ENCODE measurements around the gene TMEM44.
"Not testable (repeated sequence)": the region's sequence is repeated elsewhere in the genome, so short reads cannot be mapped to it uniquely, and the experiment has no call there.

TMEM44 gene

DNA sequence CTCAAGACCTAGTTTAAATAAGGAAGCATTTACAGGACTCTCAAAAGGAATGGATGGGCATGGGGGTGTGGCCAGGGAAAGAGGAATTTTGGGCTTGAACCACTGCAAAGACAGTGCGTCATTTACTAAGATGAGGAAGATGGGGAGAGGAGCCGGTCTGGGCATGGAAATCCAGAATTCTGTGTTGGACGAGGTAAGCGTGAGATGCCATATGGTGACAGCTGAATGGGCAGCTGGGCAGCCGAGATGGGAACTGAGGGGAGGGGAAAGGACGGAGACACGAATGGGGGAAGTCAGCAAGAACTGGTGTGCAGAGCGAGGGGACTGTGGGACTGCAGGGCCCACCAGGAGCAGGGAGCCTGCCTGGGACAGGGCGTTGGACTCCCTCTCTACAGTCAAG, 24.2 kb downstream of the TMEM44 start:
- DNase-seq, result no peak

DNA sequence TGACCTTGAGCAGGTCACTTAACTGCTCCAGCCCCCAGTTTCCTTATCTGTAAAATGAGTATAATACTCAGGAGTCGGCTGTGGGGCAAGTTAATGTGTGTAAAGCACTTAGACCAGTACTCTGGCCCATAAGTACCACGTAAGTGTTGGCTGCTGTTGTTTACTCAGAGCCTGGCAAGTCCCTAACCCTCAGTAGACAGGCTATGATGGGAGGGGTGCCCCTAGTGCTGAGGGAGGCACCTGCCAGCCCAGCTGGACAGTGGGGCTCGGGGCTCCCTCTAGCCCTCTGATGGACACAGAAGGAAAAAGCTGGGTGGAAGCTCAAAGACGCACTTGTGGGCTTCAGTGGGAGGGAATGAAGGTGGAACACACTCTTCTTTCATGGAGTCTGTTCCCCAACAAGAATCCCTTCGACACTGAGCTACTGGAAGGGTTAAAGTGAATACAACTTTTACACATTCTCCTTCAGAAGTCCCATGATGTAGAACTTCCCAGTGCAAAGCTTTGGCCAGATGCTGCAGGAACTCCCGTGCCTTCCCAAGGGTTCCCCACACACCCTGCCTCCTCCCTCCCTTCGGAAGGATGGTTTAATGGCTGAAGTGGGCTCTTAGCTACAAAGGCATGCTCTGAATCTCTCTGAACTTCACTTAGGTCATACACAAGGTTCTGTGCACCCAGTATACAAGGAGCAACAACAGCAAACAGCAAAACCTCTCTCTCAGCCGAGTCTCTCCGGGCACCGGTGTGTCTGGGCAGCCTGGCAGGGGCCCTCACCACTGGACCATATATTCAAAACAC, 25.4 kb downstream of the TMEM44 start:
- DNase-seq, result peak; percentile 6

DNA sequence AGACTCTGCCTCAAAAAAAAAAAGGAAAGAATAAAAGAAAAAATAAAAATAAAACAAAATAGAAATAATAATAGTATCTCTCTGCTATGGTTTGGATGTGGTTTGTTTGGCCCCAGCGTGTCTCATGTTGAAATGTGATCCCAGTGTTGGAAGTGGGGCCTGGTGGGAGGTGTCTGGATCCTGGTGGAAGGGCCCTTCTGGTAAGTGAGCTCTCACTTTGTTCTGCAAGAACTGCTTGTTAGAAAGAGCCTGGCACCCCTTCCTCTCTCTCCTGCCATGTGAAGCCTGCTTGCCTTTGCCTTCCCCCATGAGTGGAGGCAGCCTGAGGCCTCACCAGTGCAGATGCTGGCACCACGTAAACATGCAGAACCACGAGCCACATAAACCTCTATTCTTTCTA, 26.3 kb downstream of the TMEM44 start:
- peak; percentile 27 for DNase-seq

DNA sequence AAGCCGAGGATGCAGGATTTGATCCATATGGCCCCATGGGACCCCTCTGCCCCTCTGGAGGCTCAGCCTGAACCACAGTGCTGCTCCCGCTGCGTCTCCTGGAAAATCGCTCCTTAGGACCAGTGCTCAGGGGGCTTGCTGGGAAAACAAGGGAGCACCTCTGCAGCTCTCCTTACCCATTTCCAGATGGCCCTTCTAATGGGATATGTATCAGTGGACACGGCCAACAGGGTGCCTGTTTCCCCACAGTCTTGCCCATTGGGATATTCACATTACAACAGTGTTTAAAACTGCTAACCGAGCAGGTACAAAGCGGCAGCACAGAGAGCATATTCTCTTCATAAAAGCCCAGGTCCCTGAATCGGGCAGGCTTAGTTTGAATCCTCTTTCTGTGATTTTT, 27.1 kb downstream of the TMEM44 start:
- peak; percentile 16 for DNase-seq

DNA sequence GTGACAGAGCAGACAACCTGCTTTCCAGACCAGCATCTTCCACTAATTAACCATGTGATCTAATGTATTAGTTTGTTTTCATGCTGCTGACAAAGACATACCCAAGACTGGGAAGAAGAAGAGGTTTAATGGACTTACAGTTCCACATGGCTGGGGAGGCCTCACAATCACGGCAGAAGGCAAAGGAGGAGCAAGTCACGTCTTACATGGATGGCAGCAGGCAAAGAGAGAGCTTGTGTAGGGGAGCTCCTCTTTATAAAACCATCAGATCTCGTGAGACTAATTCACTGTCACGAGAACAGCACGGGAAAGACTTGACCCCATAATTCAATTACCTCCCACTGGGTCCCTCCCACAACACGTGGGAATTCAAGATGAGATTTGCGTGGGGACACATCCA, 27.9 kb downstream of the TMEM44 start:
- DNase-seq, result not testable (repeated sequence)

DNA sequence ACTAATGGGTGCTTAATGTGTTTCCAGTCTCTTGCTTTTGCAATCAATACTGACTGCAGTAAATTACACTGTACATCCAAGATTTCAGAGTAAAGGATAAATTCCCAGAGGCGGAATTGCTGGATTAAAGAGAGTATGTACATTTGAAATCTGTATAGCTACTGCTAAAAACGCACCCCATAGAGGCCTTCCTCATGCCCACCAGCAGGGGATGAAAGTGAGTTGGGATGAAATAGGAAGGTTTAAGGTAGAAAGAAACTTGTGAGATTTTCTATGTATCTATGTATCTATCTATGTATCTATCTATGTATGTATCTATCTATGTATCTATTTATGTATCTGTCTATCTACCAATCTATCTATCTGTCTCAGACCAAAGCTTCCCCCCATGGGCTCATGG, 28.4 kb downstream of the TMEM44 start:
- no peak for DNase-seq

DNA sequence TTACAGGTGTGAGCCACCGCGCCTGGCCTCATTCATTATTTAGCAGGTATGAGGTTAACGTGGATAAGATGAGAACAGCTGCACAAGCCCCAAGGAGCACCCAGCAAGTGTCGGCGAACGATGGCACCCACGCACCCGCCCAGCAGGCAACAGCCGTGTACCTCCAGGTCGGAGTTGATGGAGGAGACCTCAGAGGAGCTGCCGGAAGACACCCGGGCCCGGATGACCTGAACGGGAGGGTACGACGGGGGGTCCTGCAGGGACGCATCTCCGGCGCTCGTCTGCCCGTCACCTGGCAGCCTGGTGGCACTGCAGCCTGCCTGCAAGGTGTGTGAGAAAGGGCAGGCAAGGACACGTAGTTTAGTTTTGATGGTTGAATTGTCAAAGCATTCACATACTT, 29.1 kb downstream of the TMEM44 start:
- no peak for DNase-seq

DNA sequence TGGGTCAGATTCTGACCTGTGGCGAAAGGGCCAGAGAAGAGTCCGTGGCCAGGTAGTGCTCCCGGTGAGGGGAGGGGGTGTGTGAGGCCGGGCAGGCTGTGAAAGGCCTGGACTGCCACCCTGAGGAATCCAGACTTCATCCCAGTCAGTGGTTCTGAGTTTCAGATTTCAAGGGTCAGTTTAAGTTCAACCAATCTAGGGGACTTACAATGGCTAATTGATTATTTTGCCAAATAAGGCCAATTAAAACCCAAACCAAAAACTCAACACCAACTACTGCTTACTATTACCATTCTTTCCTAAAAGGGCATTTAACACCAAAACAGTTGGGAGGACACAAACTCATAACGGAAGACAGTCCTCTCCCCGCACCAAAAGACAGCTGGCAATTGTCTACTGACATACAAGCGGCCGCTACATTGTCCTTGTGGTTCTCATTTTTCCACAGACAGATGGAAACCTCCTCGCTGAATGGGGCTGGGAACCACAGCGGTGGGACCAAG, 30.5 kb downstream of the TMEM44 start:
- no peak for DNase-seq

DNA sequence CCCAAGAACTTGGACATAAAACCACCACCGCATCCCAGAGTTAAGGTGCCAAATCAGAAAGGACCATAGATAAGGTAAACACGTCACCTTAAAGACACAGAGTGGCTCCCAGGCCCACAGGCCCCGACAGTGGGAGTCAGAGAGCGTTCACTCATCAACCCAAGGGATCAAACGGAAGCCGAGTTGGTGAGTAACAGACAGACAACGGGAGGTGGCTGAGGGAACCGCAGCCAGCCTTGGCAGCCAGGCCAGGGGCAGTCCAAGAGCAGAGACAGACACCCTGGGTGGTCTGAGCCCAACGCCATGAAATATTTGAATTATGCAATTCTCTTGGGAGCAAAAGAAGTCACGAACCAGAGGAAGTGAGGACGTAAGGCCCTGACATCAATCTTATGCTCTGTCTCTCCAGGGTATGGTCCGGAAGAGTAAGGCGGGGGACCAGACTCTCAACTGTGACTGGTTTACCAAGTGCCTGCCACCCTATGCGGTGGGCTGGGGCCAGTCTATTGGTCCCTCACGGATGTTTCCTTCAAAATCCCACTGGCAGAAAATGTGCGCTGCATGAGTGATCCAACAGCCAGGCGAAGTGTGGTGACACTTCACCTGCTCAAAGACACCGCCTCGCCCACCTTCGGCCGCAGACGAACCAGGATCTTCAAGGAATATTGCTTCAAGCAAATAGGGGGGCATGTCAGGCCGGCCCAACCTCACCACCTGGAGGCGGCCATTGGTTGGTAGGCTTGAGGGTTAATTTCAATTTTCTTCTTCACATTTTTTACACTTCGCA, 34.3 kb downstream of the TMEM44 start:
- peak; percentile 23 for DNase-seq

DNA sequence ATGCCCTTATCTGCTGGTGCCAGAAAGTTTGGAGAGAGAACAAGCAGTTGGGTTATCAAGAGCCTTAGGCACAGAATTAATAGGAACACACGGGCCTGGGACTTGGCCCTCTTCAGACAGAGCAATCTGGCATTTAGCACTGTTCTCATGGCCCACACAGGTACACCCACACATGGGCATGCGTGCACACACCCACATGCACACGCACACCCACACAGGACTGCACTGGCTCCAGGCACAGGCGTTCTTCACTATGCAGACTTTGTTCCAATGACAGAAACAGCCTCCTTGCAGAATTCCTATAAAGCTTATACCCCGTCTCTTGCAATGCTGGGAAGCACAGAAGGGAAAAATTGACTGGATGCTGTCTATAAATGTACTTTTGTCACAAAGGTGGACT, 36.3 kb downstream of the TMEM44 start:
- DNase-seq, result no peak

DNA sequence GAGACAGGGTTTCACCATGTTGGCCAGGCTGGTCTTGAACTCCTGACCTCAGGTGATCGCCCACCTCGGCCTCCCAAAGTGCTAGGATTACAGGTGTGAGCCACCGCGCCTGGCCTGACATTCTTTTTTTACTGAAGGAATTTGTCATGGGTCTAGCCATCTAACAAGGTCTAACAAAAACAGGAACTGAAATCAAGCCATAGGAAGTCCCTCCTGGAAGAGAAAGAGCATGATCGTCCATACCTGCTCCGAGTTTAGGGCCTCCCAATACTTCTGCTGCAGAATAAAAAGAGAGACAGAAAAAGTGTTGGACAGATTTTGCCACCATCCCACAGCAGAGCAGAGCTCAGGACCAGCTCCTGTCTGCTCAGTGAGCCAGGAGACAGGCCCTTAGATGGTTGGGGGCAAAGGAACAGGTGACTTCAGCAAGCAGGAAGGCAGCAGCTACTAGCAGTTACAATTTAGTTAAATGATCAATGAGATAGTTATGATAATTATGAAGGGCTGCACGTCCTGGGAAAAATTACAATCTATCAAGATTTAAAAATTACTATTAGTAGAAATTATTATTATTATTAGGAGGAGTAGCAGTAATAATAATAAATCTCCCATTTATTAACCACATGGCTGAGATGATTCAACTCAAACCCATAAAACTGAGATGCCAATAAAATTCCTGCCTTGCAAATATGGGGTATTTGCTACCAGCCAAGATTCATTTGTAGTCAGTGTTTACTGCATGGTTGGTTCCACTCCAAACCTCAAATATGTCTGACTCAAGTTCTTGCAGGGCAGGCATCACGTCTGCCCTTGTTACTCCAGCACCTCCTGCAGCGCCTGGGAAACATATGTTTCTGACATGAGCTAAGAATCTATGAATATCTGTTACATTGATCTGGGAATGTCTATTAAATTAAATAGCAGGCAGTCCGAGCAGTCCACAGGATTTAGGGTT, 40.1 kb downstream of the TMEM44 start:
- peak; percentile 39 for DNase-seq

DNA sequence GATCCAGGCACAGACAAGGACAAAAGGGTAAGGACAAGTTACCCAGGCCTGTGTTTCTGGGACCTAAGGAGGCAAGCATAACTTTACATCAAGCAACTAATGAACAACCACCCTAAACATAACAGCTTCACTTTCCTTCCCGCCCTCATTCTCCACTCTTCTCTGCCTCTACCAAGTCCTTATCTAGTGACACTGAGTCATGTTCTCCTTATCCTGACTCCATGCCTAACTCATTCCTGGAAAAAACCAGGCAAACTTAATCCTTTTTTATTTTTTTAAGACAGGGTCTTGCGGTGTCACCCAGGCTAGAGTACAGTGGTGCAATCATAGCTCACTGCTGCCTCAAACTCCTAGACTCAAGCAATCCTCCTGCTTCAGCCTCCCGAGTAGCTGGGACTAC, 44.5 kb downstream of the TMEM44 start:
- DNase-seq, result no peak

DNA sequence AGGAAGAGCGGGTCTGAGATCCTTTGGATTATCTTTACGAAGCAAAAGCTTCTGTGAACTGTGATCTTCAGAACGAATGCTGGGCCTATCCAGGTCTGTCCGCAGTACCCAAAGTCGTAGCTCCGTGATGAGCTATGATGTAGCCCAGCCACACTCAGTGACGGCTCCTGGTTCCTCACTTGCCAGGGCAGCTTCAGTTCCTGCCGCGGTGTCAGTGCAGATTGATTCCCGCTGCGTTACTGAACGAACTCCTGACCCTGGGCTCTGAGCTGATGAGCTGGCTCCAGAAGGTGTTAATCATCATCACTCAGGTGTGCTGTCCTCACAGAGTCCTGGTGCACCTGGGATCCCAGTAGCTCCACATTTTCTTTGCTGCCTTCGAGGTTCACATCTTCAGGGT, 45.0 kb downstream of the TMEM44 start:
- DNase-seq, result peak; percentile 14

DNA sequence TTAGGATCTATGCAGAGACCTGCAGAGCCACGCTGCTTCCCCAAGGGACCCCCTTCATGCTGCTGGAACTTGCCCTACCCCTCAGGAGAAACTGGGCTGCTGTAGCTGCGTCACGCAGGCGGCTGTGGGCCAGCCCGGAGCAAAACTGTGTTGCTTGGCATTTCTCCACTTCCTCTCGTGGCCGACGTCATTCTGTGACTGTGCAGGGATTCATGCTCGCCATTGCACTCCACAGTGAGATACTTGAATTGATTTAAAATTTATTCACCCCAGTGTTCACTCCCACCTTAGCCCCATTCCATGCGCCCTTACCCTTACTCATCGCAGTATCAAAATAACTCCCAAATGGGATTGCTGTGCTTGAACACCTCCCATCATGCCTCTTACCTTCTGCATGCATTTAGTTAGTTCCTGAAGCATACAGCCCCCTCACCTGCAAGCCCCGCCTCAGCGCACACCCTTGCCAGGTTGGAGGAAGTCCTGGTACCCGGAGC, 45.7 kb downstream of the TMEM44 start:
- DNase-seq, result no peak

DNA sequence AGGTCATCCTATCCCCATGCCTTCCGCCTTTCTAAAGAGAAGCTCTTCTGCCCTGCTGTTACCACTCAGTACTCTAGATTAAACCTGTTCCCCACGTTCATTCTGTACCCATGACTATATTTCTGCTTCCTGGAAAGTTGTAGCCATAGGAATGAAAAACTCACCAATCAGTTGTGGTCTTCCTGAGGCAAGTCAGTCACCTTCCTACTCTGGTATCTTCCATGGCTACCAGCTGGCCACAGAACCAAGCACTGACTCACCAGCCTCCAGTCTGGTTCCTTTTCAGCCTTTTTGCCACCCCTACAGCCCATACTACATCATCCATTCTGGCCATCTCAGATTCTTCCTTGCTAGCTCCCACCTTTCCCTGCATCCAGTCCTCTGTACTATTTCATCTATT, 46.4 kb downstream of the TMEM44 start:
- DNase-seq, result no peak

DNA sequence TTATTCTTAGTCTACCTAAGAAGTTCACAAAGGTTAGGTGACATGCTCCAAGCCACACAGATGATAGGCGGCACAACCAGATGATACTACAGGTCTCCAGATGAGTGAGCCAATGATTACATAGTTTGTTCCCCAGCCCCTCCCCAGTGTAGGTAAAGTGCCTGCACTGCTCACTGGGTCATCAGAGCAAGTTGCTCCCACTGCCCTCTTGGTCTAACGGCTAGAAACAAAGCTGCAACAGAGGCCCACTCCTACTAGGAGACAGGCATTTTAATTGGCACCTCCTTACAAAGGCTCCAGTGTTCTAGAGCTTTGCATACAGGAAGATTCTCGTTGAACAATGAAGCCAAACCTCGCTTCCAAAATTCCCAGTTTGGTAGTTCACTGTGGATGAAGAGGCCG, 47.3 kb downstream of the TMEM44 start:
- DNase-seq, result no peak

DNA sequence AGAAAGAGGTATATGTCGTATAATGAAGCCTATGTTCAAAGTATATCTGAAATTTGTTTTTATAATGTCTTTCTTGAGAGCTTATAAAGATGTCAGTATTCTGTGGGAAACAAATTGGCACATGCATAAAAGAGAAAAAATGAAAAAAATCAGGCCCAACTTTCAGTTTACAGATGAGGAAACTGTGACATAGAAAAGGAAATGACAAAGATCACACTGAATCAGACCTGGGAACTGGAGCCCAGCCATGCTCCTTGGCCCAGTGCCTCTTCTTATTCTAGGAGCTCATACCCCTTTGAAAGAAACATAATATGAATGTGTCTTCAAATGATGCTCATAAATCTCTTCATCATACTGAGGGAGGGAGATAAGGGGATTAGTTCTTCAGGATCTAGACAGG, 48.4 kb downstream of the TMEM44 start:
- DNase-seq, result no peak

DNA sequence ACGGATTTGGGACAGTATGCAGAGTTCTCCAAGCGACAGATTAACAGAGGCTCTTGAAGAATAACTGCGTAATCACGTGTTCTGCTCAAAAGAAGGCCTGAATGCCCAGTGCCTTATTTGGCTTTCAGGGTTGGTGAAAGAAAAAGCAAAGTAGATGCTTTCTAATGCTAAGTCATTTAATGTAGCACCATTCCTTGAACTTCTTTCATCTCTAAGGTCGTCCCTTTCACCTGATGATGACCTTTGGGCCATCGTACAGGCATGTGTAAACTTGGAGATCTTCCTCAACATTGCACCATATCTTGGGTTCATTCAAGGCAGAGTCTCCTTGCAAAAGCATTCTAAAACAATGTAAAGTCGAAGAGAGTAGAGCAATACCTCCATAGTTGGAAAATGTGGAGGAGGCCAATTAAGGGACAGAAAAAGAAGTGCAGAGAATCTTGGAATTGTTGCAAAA, 48.9 kb downstream of the TMEM44 start:
- DNase-seq, result no peak

DNA sequence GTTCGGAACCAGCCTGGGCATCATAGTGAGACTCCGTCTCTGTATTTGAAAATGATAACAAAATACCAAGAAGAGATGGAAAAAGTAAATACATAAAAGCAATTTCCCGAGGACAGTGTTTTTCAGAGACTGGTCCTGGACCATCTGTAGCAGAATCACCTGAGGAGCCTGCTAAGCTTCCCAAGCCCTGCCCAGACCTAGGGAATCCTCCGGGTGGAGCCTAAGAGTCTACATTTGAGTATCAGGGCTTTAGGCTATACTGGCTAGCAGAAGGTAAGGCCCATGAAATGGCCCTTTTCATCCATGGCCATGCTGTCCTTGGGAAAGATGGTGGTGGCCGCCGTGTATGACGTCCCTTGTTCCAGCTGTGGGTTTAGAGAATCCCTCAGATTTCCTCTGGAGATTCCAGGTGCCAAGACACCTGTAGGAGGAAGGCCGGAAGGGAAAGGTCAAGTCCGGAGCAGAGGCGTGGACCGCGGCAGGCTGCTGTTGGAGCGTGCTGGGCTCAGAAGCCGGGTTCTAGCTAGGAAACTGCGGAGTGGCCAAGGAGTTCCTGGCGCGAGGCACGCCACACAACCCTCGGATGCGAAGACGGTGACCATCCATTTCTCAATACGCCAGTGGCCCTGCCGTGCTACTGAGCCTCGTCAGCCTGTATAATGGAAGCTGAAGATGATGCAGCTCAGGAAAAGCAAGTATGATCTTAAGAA, 50.9 kb downstream of the TMEM44 start:
- DNase-seq, result no peak

DNA sequence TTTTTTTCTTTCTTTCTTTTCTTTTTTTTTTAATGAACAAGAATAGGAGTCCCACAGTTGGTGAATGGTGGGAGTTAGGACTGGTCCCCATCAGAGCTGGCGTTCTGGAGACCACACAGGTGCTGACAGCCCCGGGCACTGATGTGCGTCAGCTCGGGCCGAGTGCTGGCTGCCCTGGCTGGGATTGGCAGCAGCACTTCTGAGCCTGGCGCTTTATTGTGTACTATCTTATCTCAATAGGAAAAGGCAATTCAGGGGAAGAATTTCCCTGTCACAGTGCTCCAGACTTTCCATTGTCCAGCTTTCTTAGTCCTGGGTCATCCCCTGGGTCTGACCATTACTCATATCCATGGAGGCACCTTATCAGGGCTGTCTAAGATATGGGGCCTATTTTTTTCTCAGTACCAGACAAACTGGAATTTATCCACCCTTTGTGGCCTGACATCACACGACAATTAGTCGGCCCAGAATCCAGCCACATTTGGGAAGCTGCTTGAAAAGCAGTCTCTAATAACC, 54.1 kb downstream of the TMEM44 start:
- DNase-seq, result no peak

DNA sequence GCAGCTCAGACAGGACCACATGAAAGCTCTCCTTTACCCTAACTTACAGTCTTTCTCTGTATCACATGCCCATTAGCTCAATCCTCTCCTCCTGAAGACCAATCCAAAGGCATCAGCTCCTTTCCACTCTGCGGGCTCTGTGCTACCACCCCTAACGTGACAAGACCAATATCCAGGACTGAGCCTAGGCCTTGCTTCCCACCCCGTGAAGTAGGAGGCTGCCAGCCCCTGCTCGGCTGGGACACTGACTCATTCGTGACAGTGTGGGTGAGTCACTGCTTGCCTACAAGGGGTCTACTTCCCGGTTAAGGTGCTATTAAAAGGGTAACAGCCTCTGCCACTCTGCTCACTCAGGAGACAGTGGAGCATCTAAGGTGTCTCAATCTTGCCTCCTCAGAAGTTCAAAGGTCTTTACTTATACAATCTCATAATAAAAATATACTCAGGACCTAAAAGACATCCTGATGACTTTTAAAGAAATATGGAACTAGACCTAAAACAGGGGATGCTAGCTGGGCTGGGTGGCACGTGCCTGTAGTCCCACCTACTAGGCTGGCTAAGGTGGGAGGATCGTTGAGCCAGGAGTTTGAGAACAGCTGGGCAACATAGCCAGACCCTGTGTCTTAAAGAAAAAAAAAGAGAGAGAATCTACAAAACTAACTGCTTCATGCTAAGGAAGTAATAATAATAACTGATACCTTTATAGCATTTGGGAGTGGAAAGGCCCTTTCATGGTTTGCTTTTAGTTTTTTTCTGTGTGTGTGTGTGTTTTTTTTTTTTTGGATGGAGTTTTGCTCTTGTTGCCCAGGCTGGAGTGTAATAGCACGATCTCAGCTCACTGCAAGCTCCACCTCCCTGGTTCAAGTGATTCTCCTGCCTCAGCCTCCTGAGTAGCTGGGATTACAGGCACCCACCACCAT, 55.0 kb downstream of the TMEM44 start:
- no peak for DNase-seq

Data from left hindlimb (tissue), 1 donor.